Measurements from ENCODE around the gene GAL3ST1. TPM values are rescaled to one million over a fixed set of nuclear protein-coding genes. Genes with fewer than 3 reads are reported as not detected.
"Not testable (repeated sequence)": the region's sequence is repeated elsewhere in the genome, so short reads cannot be mapped to it uniquely, and the experiment has no call there.

Gene GAL3ST1
- total RNA-seq (2014; rRNA removed; shearing (Covaris generic)), result 0.55 and 0.96 TPM in 2 replicates
- polyA plus RNA-seq (2015; cell fraction: cytosol; rRNA removed), result 0.71 and 0.90 TPM in 2 replicates
- polyA plus RNA-seq (2015; cell fraction: nucleus; rRNA removed), result not detected in 2 replicates

DNA sequence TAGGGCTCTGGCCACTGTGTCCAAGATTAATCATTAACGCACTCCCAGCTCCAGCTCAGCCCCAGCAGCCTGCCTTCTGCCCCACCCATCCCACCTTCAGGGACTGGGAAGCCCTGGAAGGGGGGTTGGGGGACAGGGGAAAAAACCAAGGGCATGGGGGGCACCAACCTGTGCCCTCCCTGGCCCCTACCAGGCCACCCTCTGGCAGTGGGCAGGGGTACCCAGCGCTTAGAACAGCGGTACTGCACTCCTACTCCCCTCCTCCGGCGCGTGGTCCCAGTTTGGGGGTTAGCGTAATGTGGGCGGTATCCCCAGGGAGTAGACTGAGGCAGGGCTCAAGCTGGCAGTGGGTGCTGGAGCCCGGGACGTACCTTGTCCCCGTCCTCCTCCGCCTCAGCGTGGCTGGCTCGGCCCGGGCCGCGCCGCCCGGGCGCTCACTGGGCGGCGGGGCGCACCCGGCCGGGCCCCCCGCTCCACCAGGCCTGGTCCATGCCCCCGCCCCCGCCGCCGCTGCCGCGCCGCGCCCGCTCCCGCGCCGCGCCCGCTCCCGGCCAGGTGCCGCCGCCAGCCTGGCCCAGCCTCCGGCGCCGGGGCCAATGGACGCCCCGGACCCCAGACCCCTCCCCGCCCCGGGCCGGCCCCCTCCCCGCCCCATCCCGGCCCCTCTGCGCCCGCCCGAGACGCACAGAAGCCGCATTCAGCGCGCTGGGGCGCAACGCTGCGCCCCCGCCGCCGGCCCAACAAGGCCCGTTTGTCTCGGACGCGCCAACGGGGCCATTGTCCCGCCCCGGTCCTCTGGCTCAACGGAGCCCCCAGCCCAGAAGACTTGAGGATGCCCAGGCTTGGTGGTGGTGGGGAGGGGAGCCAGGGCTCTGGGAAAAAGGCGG, at the start of gene GAL3ST1:
TSS of gene GAL3ST1 (minus strand) at position 571 of the 887 bp plus-strand sequence. CDS start 17,273 bp downstream, outside the sequence.
- in situ Hi-C loops (cut with HindIII; ENCODE audit: low pct_unique_long_range_greater_than_20kb, low sequenced_read_pairs), result no loop called here
- no peak for DNase-seq (ENCODE audit: low read depth, low spot score)

GRCh38 chr22:30619909-30620308, 45.4 kb upstream of the GAL3ST1 start:
- DNase-seq (ENCODE audit: low read depth, low spot score); in situ Hi-C loops (cut with HindIII; ENCODE audit: low pct_unique_long_range_greater_than_20kb, low sequenced_read_pairs): not testable (repeated sequence)

GRCh38 chr22:30617819-30618218, 43.4 kb upstream of the GAL3ST1 start:
- DNase-seq (ENCODE audit: low read depth, low spot score), result no peak
- in situ Hi-C loops (cut with HindIII; ENCODE audit: low pct_unique_long_range_greater_than_20kb, low sequenced_read_pairs), result no loop called here

DNA sequence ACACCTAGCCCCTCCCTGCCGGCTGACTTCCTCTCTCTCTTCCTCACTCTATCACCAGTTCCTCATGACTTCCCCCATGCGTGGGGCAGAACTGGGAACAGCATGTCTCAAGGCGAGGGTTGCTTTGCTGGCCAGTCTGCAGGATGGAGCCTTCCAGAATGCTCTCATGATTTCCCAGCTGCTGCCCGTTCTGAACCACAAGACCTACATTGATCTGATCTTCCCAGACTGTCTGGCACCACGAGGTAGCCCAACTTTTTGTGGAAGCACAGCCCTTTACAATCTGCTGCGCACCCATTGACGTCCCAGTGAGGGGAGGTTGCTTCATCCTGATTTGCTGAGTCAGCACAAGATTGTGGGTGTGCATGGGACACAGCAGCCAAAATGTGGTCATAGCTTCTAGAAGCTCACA, 41.1 kb upstream of the GAL3ST1 start:
- in situ Hi-C loops (cut with HindIII; ENCODE audit: low pct_unique_long_range_greater_than_20kb, low sequenced_read_pairs), result no loop called here
- DNase-seq (ENCODE audit: low read depth, low spot score), result no peak

GRCh38 chr22:30614879-30615278, 40.4 kb upstream of the GAL3ST1 start:
- in situ Hi-C loops (cut with HindIII; ENCODE audit: low pct_unique_long_range_greater_than_20kb, low sequenced_read_pairs), result no loop called here
- no peak for DNase-seq (ENCODE audit: low read depth, low spot score)

- in situ Hi-C loops (cut with HindIII; ENCODE audit: low pct_unique_long_range_greater_than_20kb, low sequenced_read_pairs), result no loop called here
- no peak for DNase-seq (ENCODE audit: low read depth, low spot score)
Observed at GRCh38 chr22:30614268-30614667, 39.8 kb upstream of the GAL3ST1 start.

GRCh38 chr22:30612789-30613188, 38.3 kb upstream of the GAL3ST1 start:
- DNase-seq (ENCODE audit: low read depth, low spot score), result no peak
- in situ Hi-C loops (cut with HindIII; ENCODE audit: low pct_unique_long_range_greater_than_20kb, low sequenced_read_pairs), result no loop called here

DNA sequence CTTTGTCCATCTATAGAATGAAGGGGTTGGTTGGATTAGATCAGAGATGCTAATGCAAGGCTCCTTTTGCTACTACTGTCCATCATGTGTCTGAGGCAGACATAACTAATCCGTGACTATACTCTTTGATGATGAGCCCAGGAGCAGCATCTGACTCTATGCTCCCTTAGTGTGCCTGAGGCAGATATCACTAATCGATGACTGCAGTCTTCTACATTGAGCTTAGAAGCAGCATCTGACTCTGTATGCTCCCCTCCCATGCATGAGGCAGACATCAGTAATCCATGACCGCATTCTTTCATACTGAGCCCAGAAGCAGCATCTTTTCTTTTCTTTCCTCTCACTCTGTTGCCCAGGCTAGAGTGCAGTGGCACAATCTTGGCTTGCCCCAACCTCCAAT, 36.7 kb upstream of the GAL3ST1 start:
- no peak for DNase-seq (ENCODE audit: low read depth, low spot score)
- in situ Hi-C loops (cut with HindIII; ENCODE audit: low pct_unique_long_range_greater_than_20kb, low sequenced_read_pairs), result no loop called here

GRCh38 chr22:30610299-30610698, 35.8 kb upstream of the GAL3ST1 start:
- in situ Hi-C loops (cut with HindIII; ENCODE audit: low pct_unique_long_range_greater_than_20kb, low sequenced_read_pairs), result no loop called here
- no peak for DNase-seq (ENCODE audit: low read depth, low spot score)

- in situ Hi-C loops (cut with HindIII; ENCODE audit: low pct_unique_long_range_greater_than_20kb, low sequenced_read_pairs), result no loop called here
- DNase-seq (ENCODE audit: low read depth, low spot score), result no peak
Observed at GRCh38 chr22:30609260-30610185, 35.1 kb upstream of the GAL3ST1 start.

GRCh38 chr22:30607939-30608338, 33.5 kb upstream of the GAL3ST1 start:
- in situ Hi-C loops (cut with HindIII; ENCODE audit: low pct_unique_long_range_greater_than_20kb, low sequenced_read_pairs), result no loop called here
- DNase-seq (ENCODE audit: low read depth, low spot score), result no peak

- DNase-seq (ENCODE audit: low read depth, low spot score), result no peak
- in situ Hi-C loops (cut with HindIII; ENCODE audit: low pct_unique_long_range_greater_than_20kb, low sequenced_read_pairs), result no loop called here
Observed at GRCh38 chr22:30607300-30607930, 33.0 kb upstream of the GAL3ST1 start.

DNA sequence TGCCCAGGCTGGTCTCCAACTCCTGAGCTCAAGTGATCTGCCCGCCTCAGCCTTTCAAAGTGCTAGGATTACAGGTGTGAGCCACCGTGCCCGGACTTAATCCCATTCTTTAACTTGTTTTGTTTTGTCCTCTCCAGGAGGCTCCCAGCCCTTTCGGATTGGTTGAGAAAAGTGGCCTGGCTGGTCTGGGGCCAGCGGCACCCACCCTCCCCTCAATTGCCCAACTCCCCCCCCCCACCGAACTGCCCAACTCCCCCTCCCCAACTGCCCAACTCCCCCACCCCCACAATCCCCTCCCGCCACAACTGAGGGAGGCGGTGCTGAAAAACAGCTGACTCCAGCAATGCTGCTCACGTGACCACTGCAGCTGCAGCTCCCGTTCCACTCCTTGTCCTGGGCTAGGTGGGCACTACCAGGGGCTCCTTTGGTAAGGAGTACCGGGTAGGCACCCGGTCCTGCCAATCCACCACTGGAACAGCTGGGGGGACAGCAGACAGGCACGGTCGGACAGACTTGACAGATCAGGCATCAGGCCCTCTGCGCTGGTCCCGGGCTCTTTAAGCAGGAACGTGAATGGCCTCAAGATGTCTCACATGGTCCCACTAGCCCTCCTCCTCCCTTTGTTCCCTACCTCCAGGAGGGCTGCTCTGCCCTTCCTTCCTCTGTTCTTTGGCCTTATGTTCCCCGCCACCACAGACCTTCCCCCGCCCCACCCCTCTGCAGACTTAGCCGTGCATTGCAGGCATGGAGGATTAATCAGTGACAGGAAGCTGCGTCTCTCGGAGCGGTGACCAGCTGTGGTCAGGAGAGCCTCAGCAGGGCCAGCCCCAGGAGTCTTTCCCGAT, 32.2 kb upstream of the GAL3ST1 start, which contains the start of gene TCN2:
TSS of gene TCN2 (plus strand) at position 720 of the 845 bp plus-strand sequence. CDS start 158 bp downstream, outside the sequence.
- peak; percentile 22 for DNase-seq (ENCODE audit: low read depth, low spot score)
- in situ Hi-C loops (cut with HindIII; ENCODE audit: low pct_unique_long_range_greater_than_20kb, low sequenced_read_pairs), result no loop called here

- in situ Hi-C loops (cut with HindIII; ENCODE audit: low pct_unique_long_range_greater_than_20kb, low sequenced_read_pairs), result no loop called here
Observed at GRCh38 chr22:30605449-30606110, 31.1 kb upstream of the GAL3ST1 start.

GRCh38 chr22:30604723-30605122, 30.3 kb upstream of the GAL3ST1 start:
- no peak for DNase-seq (ENCODE audit: low read depth, low spot score)
- in situ Hi-C loops (cut with HindIII; ENCODE audit: low pct_unique_long_range_greater_than_20kb, low sequenced_read_pairs), result no loop called here

More at GRCh38 chr22:30605449-30606110, 31.1 kb upstream of the GAL3ST1 start:
- peak; percentile 74 for DNase-seq (ENCODE audit: low read depth, low spot score)

DNA sequence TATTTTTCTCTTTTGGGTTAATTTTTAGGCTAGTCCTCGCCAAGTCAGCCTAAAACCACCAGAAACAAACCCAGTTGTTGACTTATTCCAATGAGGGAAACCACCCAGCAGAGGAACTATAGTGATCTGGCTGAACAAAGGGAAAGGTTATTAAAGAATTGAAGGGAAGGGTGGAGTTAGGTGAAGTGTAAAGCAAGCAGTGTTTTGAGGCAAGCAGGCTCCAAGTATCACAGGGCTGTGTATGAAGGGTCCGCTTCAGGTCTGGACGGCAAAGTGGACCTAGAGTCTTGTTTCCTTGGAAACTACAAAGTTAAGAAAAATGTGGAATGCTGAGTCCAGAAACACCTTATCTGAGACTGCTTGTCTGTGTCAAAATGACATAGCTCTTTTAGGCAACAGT, 29.3 kb upstream of the GAL3ST1 start:
- DNase-seq (ENCODE audit: low read depth, low spot score), result no peak
- in situ Hi-C loops (cut with HindIII; ENCODE audit: low pct_unique_long_range_greater_than_20kb, low sequenced_read_pairs), result no loop called here

All from SK-MEL-5 (cell line).